GM04503 (cell line): ENCODE data around the gene ZNF213.

Experiments
- DNase-seq: peaks from one replicate; pipeline ENCODE4 v3.0.0-alpha.2; 2012; ENCODE audit warnings: low read depth

ZNF213 gene

DNA sequence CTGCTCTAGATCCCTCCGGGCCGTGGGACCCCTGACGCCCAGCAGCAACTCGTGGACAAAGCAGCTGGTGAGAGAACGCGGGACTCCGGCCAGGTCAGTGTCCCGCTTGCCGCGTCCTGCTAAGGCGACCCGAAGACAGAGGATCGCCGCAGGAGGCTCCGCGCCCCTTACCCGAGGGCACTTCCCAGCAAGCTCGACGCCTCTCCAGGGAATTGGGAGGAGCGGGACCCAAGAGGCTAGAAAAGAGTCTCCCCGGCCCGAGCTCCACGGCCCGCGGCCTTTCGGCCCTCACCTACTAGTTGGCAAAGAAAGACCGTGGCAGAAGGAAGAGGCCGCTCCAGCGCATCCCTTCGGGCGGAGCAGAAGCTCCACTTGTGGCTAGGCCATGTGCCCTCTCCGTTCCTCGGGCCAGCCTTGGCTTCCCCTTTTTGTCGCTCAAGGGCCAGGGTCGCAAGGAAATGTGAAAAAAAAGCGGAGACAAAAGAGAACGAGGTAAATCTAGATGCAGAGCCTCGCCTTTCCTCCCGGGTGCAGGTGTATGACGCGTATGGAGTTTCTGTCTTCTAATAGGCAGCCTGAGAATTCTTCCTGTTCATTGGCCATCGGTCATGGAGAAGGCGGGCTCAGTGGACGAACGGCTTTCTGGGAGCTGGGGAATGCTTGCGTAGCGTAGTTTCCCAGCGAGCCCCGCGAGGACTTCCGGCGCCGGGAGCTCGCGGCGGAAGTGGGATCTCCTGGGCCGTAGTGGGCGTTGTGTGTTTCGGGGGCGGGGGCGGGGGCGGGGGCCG, at the start of gene ZNF213:
TSS of gene ZNF213 (plus strand) at position 692 of the 788 bp plus-strand sequence. CDS start 2,252 bp downstream, outside the sequence.
- peak; percentile 95 for DNase-seq

- DNase-seq, result no peak
Measured at GRCh38 chr16:3085868-3086595, 48.8 kb upstream of the ZNF213 start.

DNA sequence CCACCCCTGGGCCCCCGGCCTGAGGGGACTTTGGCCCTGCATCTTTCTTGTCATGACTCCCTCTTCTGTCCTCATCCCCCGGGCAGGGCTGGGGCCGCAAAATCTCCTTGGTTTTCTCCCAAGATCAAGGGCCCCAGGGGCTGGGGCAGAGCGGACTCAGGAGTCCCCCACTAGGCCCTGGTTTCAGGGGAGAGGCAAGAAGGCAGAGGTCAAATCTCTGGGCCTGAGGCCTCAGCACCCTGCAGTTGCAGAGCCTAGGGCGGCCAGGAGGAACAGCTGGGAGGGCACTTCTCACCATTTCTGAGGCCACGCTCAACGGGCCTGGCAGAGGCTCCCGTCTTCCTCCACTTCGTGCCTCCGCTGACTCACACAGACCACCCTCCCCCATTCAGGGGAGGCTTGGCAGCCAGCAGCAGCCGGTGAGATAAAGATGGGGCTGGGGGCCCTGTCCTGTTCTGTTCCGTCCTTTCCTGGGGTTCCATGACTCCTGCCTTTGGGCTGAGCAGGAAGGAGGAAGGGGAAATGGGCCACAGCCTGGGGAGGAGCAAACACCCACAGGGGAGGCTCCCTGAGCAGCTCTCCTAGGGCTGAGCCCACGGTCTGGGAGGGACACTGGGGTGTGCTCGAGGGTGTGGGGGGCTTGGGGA, 48.1 kb upstream of the ZNF213 start:
- no peak for DNase-seq

GRCh38 chr16:3087243-3088235, 47.3 kb upstream of the ZNF213 start:
- DNase-seq, result no peak

DNA sequence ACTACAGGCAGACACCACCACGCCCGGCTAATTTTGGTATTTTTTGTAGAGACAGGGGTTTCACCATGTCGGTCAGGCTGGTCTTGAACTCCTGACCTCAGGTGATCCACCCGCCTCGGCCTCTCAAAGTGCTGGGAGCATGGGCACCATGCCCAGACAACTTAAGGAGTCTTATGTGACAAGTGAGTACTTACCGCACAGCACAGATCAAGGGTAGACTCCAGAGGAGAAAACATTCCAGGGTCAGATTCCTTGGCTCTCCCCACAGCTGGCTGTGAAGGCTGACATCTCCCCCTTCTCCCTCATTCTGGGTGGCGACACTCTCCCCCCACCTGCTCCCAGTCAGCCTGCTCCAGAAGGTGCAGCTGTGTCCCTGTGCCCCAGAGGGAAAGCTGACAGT, 46.4 kb upstream of the ZNF213 start:
- DNase-seq, result no peak

GRCh38 chr16:3088925-3089716, 45.7 kb upstream of the ZNF213 start:
- DNase-seq, result no peak

GRCh38 chr16:3089717-3090592, 44.9 kb upstream of the ZNF213 start:
- no peak for DNase-seq

GRCh38 chr16:3091551-3091950, 43.3 kb upstream of the ZNF213 start:
- no peak for DNase-seq

GRCh38 chr16:3092501-3092941, 42.3 kb upstream of the ZNF213 start:
- no peak for DNase-seq

DNA sequence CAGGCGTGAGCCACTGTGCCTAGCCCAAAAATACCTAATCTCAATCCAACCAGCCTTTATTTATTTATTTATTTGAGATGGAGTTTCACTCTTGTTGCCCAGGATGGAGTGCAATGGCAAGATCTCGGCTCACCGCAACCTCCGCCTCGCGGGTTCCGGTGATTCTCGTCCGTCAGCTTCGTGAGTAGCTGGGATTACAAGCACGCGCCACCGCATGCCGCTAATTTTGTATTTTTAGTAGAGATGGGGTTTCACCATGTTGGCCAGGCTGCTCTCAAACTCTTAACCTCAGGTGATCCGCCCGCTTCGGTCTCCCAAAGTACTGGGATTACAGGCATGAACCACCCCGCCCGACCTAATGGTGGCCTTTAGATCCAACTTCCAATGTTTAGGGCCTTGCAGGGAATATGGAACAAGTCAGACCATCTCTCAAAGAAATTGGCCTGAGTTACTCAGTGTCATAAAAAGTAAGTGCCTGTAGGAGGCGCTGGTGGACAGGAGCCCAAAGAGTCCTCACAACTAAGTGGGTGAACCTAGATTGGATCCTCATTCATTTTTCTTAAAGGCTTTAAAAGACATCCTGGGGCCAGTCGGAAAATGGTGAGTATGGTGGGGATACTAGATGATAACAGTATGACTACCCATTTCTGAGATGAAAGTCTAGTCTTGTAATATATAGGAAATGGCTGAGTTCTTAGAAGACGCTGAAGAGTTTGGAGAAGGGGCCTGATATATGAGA, 40.4 kb upstream of the ZNF213 start:
- no peak for DNase-seq

DNA sequence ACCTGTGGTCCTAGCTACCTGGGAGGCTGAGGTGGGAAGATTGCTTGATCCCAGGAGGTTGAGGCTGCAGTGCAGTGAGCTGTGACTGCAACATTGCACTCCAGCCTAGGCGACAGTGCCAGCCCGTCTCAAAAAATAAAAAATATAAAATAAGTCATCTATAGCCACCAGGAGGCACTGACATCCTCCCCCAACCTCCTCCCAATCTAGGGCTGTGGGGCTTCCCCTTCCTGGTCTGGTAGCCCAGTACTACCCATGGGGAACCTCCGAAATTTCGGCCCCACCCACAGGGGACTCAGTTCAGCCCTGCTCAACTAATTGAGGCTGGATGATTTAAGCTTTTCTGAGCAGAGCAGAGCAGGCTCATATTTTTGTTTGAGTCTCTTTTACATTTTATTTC, 39.0 kb upstream of the ZNF213 start:
- DNase-seq, result no peak

DNA sequence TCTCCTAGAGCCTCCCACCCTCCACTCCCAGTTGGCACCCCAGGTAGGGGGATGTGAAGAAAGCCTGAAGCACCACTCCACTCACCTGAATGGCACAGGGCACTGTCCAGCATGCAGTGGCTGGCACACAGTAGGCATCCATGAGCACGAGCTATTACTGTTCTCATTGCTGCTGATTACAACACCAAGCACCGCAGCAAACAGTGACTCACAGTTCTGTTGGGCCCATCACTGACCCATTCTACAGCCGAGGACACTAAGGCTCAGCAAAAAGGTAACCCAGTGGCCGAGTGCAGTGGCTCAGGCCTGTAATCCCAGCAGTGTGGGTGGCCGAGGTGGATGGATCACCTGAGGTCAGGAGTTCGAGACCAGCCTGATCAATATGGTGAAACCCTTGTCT, 38.5 kb upstream of the ZNF213 start:
- no peak for DNase-seq

DNA sequence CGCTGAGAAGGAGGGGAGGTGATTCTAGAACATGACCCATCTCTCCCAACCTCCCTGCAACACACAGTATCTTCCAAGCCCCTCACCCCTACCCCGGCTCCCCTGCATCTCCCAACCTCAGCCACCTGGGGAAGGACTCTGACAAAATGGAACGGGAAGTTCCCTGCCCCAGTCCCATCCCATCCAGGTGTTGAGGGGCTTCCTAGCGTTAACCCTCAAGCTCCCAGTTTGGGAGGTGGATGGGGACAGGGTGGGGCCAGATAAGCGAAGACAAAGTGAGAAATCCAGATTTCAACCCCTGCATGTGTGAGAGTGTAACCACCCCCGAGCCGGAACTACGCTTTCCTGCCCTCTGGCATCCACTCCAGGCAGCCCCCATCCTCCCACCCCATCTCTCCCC, 37.6 kb upstream of the ZNF213 start:
- no peak for DNase-seq

DNA sequence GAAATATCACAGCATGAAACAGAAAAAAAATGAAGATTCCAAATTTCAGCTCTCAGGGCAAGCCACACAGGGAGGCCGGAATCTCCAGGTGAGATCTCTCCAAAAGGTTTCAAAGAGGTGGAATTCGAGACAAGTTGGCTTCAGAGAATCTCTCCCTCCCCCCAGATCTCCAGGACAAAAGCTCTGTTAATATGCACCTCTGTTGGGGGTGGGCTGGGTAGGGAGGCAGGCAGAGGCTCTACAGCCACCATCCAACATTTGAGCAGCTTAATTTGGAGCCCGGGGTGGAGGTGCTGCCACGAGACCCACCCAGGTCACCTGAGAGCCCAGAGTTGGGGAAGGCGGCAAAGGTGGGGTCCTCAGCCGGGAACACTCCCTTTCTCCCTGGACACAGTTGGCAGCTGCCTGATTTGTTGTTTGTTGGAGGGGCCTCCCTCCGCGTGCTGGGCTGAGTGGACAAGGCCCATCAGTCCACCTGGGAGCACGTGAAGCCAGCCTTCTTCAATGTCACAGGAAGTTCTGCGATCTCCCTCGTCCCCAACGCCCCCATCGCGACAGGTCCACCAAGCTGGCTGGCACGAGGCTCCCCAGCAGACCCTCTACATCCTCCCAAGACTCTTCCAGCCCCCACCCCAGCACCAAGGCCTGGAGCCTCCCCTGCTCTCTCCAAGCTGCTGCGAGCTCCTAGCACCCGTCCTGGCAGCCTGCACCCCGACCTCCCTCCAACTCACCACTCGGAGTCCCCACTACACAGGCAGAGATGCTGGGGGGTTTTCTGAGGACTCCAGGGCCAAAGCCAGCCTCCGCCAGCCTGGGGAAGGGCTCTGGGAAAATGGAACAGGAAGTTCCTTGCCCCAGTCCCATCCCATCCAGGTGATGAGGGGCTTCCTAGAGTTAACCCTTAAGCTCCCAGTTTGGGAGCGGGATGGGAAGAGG, 36.1 kb upstream of the ZNF213 start, which contains the start of gene ZSCAN10:
TSS of gene ZSCAN10 (minus strand) at position 836 of the 936 bp plus-strand sequence. CDS start 6,357 bp downstream, outside the sequence.
- no peak for DNase-seq

- no peak for DNase-seq
Measured at GRCh38 chr16:3099395-3099731, 35.5 kb upstream of the ZNF213 start.

DNA sequence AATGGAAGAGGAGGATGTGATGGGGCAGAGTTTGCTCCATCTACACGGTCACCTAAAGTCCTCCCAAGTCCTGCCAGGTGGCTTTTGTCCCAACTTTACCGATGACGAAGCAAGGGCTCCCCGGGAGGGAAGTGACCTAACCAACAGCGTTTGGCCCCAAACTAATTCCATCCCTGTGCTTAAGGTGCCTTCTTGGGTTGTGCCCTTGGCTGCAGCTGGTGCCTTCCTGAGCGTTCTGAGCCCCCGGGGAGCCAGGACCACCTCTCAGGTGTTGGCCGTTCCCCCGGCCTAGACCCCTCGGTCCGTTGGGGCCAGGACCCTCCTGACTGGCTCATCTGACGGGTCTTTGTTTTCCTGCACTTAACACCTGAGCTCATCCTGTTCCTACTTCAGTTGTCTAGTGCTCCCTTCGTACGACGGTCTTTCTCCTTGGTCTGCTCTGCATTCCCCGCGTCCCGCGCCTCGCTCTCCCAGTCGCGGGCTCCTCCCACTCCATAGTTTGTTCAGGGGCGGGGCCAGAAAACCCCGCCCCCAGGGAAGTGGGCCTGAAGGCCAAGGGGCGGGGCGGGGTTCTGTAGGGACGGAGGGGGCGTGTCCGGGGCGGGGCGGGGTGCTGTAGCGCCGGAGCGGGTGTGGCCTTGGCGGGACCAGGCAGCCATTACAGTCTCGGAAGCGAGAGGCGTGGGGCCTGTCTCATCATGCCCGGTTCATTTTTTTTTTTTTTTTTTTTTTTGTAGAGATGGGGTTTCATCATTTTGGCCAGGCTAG, 34.9 kb upstream of the ZNF213 start:
- no peak for DNase-seq
